Adipose tissue (tissue), 3 donors: ENCODE data around the gene PLEKHO1. TPM values are rescaled to one million over a fixed set of nuclear protein-coding genes. Genes with fewer than 3 reads are reported as not detected.
"Not testable (repeated sequence)": the region's sequence is repeated elsewhere in the genome, so short reads cannot be mapped to it uniquely, and the experiment has no call there.

ENCODE experiments used
- H3K27ac ChIP-seq: one replicate; pipeline ENCODE4 v1.5.1; 2013; ENCODE audit warnings: low read depth, low read length
- WGBS, 3 donors: extraction: QIAGEN DNeasy Blood & Tissue Kit; methylation state at CpG; one replicate each; pipeline ENCODE4 v1.1.7; 2013; 5-methylcytosine and 5-hydroxymethylcytosine counted together
- polyA plus RNA-seq, 3 donors: library from polyadenylated mRNA; stranded (reverse); fragments of 200-250 nt; gene quantifications; one replicate each; pipeline ENCODE4 v1.2.3, GENCODE V29; 2013
- donor health status: healthy with polysubstance abuse.
- donor health status: Bipolar disorder and iron deficiency.
- donor health status: healthy.

Gene PLEKHO1
- polyA plus RNA-seq, 3 donors = 4.1 to 39.6 (median 29.4) TPM

DNA sequence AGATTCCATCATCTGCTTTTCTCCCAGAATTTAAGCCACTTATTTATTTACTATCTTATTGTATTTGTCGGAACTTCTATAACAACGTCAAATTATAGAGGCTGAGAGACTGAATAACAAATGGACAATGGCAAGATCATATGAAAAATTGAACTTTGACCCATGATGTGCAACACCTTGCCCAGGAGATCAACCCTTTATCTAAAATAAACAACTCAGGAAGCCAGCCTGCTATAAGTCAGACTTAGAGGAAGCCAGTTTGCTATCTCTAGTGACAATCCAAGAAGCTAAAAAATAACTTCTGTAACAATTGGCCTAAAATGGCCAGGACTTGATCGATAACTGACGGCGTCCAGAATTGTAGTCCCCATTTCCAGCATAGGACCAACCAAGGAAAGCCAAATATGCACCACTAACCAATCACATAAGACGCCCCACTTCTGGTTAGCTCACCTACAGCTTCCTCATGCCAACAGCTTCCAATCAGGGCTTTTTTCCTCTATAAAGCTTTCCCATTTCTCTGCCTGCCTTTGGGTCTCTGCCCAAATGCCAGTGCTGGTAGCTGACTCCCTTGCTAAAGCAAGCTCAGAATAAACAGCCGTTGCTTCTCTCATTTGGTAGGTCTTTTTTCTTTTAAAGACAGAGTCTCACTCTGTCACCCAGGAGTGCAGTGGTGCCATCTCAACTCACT lies 57.7 kb downstream of the PLEKHO1 start:
- 66 to 89% (median 87%) methylated on average over 7 of the region's 7 CpGs for WGBS, 3 donors
- no peak overlapping the region for H3K27ac ChIP-seq

GRCh38 chr1:150208460-150208859 lies 58.7 kb downstream of the PLEKHO1 start:
- 89 to 91% (median 91%) methylated on average over 6 of the region's 6 CpGs for WGBS, 3 donors
- not testable (repeated sequence) for H3K27ac ChIP-seq

Other genes starting within 250 kb of the PLEKHO1 start
- gene SV2A, start 232.1 kb upstream of the PLEKHO1 start, polyA plus RNA-seq = under 1 TPM; 0.33 to 0.94 (median 0.45) TPM
- 10 to 100 TPM; 13.0 to 34.8 (median 23.6) TPM for gene SF3B4, start 222.1 kb upstream of the PLEKHO1 start, polyA plus RNA-seq
- gene MTMR11, start 213.0 kb upstream of the PLEKHO1 start, polyA plus RNA-seq = 1 to 10 TPM; 1.4 to 7.3 (median 2.1) TPM
- gene OTUD7B, start 139.2 kb upstream of the PLEKHO1 start, polyA plus RNA-seq = 1 to 10 TPM; 2.4 to 8.2 (median 7.5) TPM
- gene VPS45, start 82.1 kb upstream of the PLEKHO1 start, polyA plus RNA-seq = 10 to 100 TPM in 2 of 3 donors, 1 to 10 TPM in 1; 9.6 to 22.4 (median 21.3) TPM
- gene ANP32E, start 86.2 kb downstream of the PLEKHO1 start, polyA plus RNA-seq = 10 to 100 TPM in 2 of 3 donors, 1 to 10 TPM in 1; 6.0 to 33.2 (median 12.9) TPM
- gene CA14, start 107.9 kb downstream of the PLEKHO1 start, polyA plus RNA-seq = under 1 TPM in 1 of 3 donors, not detected in 2; 0.03 TPM
- gene APH1A, start 119.1 kb downstream of the PLEKHO1 start, polyA plus RNA-seq = 100 to 1,000 TPM in 2 of 3 donors, 10 to 100 TPM in 1; 81.4 to 126 (median 106) TPM
- gene C1orf54, start 122.9 kb downstream of the PLEKHO1 start, polyA plus RNA-seq = 10 to 100 TPM in 2 of 3 donors, 1 to 10 TPM in 1; 2.2 to 50.5 (median 17.8) TPM
- 1 to 10 TPM; 1.8 to 2.2 (median 1.8) TPM for gene CIART, start 132.6 kb downstream of the PLEKHO1 start, polyA plus RNA-seq
- gene MRPS21, start 143.9 kb downstream of the PLEKHO1 start, polyA plus RNA-seq = 10 to 100 TPM; 33.0 to 93.9 (median 56.9) TPM
- gene PRPF3, start 171.6 kb downstream of the PLEKHO1 start, polyA plus RNA-seq = 10 to 100 TPM; 22.0 to 35.8 (median 31.5) TPM
- gene RPRD2, start 214.2 kb downstream of the PLEKHO1 start, polyA plus RNA-seq = 1 to 10 TPM; 6.7 to 8.7 (median 8.2) TPM